HG02610 (cell line): ENCODE measurements around the gene PTDSS2.
"Not testable (repeated sequence)": the region's sequence is repeated elsewhere in the genome, so short reads cannot be mapped to it uniquely, and the experiment has no call there.

Source experiments
- ATAC-seq: cut with Tn5 transposase; IDR thresholded peaks from one replicate; pipeline ENCODE4 v1.9.1; 2021; ENCODE audit warnings: mild to moderate bottlenecking, moderate library complexity; ENCODE audit not compliant: unreplicated experiment

PTDSS2 gene

GRCh38 chr11:502288-503178 is 52.5 kb downstream of the PTDSS2 start:
- ATAC-seq, result no peak

- no peak for ATAC-seq
Measured at GRCh38 chr11:503179-503981, 53.3 kb downstream of the PTDSS2 start.

- no peak for ATAC-seq
Measured at GRCh38 chr11:504053-504993, 54.2 kb downstream of the PTDSS2 start.

GRCh38 chr11:504994-505344 is 54.9 kb downstream of the PTDSS2 start:
- ATAC-seq, result no peak

GRCh38 chr11:506238-506994 is 56.3 kb downstream of the PTDSS2 start:
- ATAC-seq, result peak; percentile 59

- peak; percentile 32 for ATAC-seq
Measured at GRCh38 chr11:506995-507726, 57.1 kb downstream of the PTDSS2 start, which contains the start of gene RNH1. TSS of gene RNH1 (minus strand) at chr11:507242. CDS start at chr11:502162, 5,080 bp downstream.

- ATAC-seq, result no peak
Measured at GRCh38 chr11:507727-508515, 57.8 kb downstream of the PTDSS2 start.

GRCh38 chr11:508956-509355 is 58.9 kb downstream of the PTDSS2 start:
- no peak for ATAC-seq

- no peak for ATAC-seq
Measured at GRCh38 chr11:512761-513595, 62.9 kb downstream of the PTDSS2 start.

- no peak for ATAC-seq
Measured at GRCh38 chr11:514606-515005, 64.5 kb downstream of the PTDSS2 start.

- no peak for ATAC-seq
Measured at GRCh38 chr11:515131-515530, 65.1 kb downstream of the PTDSS2 start.

- no peak for ATAC-seq
Measured at GRCh38 chr11:516400-516799, 66.3 kb downstream of the PTDSS2 start.

- not testable (repeated sequence) for ATAC-seq
Measured at GRCh38 chr11:516918-517685, 67.0 kb downstream of the PTDSS2 start.

- ATAC-seq, result peak; percentile 60
Measured at GRCh38 chr11:518463-519202, 68.6 kb downstream of the PTDSS2 start.

GRCh38 chr11:520428-521176 is 70.5 kb downstream of the PTDSS2 start:
- no peak for ATAC-seq
